Measurements from ENCODE around the gene SH3GLB1.

SH3GLB1 gene

GRCh38 chr1:86718786-86719185 is 14.4 kb downstream of the SH3GLB1 start:
- TF ChIP-seq CTCF (IDR thresholded peaks at IDR 0.05; ENCODE audit: insufficient read depth, low read length) (no peak), SPI1 (IDR thresholded peaks at IDR 0.05; ENCODE audit: borderline replicate concordance, low read depth) (no peak), GABPA (IDR thresholded peaks at IDR 0.05; ENCODE audit: low read depth) (no peak), REST (IDR thresholded peaks at IDR 0.05; ENCODE audit: insufficient replicate concordance, low read depth) (no peak), POLR2AphosphoS5 (IDR thresholded peaks at IDR 0.05; ENCODE audit: low read depth) (no peak)
- Histone ChIP-seq H3K4me3 (replicated peaks; ENCODE audit: insufficient read depth, low read length) (no peak overlapping the region), H3K27ac (replicated peaks) (no peak overlapping the region), H3K27me3 (ENCODE audit: insufficient read depth, poor library complexity, severe bottlenecking) (no peaks in the 10 kb centered on the region)
- no peak for DNase-seq (ENCODE audit: low read depth in 1 of 2, low spot score in 1 of 2)

GRCh38 chr1:86731416-86731815 is 27.0 kb downstream of the SH3GLB1 start:
- Histone ChIP-seq H3K27me3 (ENCODE audit: insufficient read depth, poor library complexity, severe bottlenecking) (no peaks in the 10 kb centered on the region), H3K27ac (replicated peaks) (no peak overlapping the region), H3K4me3 (replicated peaks; ENCODE audit: insufficient read depth, low read length) (no peak overlapping the region)
- TF ChIP-seq REST (IDR thresholded peaks at IDR 0.05; ENCODE audit: insufficient replicate concordance, low read depth) (no peak), CTCF (IDR thresholded peaks at IDR 0.05; ENCODE audit: insufficient read depth, low read length) (no peak), GABPA (IDR thresholded peaks at IDR 0.05; ENCODE audit: low read depth) (no peak), SPI1 (IDR thresholded peaks at IDR 0.05; ENCODE audit: borderline replicate concordance, low read depth) (no peak), POLR2AphosphoS5 (IDR thresholded peaks at IDR 0.05; ENCODE audit: low read depth) (no peak)
- no peak for DNase-seq (ENCODE audit: low read depth in 1 of 2, low spot score in 1 of 2)

- no peak overlapping the region for H3K4me3 ChIP-seq (replicated peaks; ENCODE audit: insufficient read depth, low read length)
- H3K27ac ChIP-seq (replicated peaks), result no peak overlapping the region
- TF ChIP-seq GABPA (IDR thresholded peaks at IDR 0.05; ENCODE audit: low read depth) (no peak), CTCF (IDR thresholded peaks at IDR 0.05; ENCODE audit: insufficient read depth, low read length) (no peak), SPI1 (IDR thresholded peaks at IDR 0.05; ENCODE audit: borderline replicate concordance, low read depth) (no peak), REST (IDR thresholded peaks at IDR 0.05; ENCODE audit: insufficient replicate concordance, low read depth) (no peak), POLR2AphosphoS5 (IDR thresholded peaks at IDR 0.05; ENCODE audit: low read depth) (no peak)
- H3K27me3 ChIP-seq (ENCODE audit: insufficient read depth, poor library complexity, severe bottlenecking), result no peaks in the 10 kb centered on the region
- no peak for DNase-seq (ENCODE audit: low read depth in 1 of 2, low spot score in 1 of 2)
Measured at GRCh38 chr1:86733340-86733739, 29.0 kb downstream of the SH3GLB1 start.

All from HL-60 (cell line).